Uterus (tissue), 4 donors: Measurements from ENCODE around the gene NPEPL1. TPM values are rescaled to one million over a fixed set of nuclear protein-coding genes. Genes with fewer than 3 reads are reported as not detected.

ENCODE experiments used
- DNase-seq, 2 donors: peaks; one replicate each; pipeline ENCODE4 v3.0.0-alpha.2; 2019 to 2020
- H3K27ac ChIP-seq, 2 donors: fragments of 200-600 bp; sonication (generic); 1 replicate in 1 of 2; 2 replicates in 1 of 2; pipeline ENCODE4 v1.5.1; 2016 to 2018
- H3K27me3 ChIP-seq, 2 donors: fragments of 200-600 bp; sonication (generic); one replicate each; pipeline ENCODE4 v1.5.1; 2018 to 2019; ENCODE audit warnings: control low read depth in 1 of 2
- H3K36me3 ChIP-seq, 2 donors: fragments of 200-600 bp; sonication (generic); one replicate each; pipeline ENCODE4 v1.5.1; 2019; ENCODE audit warnings: control low read depth in 1 of 2
- H3K4me1 ChIP-seq, 2 donors: fragments of 200-600 bp; sonication (generic); one replicate each; pipeline ENCODE4 v1.5.1; 2018 to 2019; ENCODE audit warnings: control low read depth in 1 of 2
- H3K4me3 ChIP-seq, 2 donors: fragments of 200-600 bp; sonication (generic); 1 replicate in 1 of 2; 2 replicates in 1 of 2; pipeline ENCODE4 v1.5.1; 2018 to 2019; ENCODE audit warnings: mild to moderate bottlenecking in 1 of 2
- H3K9me3 ChIP-seq, 2 donors: fragments of 200-600 bp; sonication (generic); one replicate each; pipeline ENCODE4 v1.5.1; 2019; ENCODE audit warnings: control low read depth in 1 of 2
- POLR2A ChIP-seq, 2 donors: fragments of 450-650 bp; IDR thresholded peaks; one replicate each; pipeline ENCODE4 v1.6.1; 2016; ENCODE audit warnings: antibody characterized with exemption in 2 of 2, mild to moderate bottlenecking in 1 of 2, moderate library complexity in 1 of 2
- intact Hi-C: fragments of 100-400 bp; cut with DNase I; formaldehyde crosslinking; loops from one replicate; pipeline ENCODE4 v1.15.1; 2023; ENCODE audit warnings: low total_unique reads
- total RNA-seq, 4 donors: library from RNA; depleted of rRNA in 3 of 4; stranded (reverse); fragments of >200 nt in 3 of 4; gene quantifications; one replicate each; pipeline versions ENCODE4 v1.1.0 to v1.2.4, GENCODE V29; 2014 to 2023
- TF ChIP-seq, protein P1 (sequence below), 4 experiments: fragments of 200-600 bp in 2 of 4; fragments of 450-650 bp in 2 of 4; sonication (generic) in 2 of 4; IDR thresholded peaks; one replicate each; pipeline ENCODE4 v1.5.1; 2016 to 2019; ENCODE audit warnings: antibody characterized with exemption in 4 of 4, mild to moderate bottlenecking in 2 of 4, moderate library complexity in 1 of 4
- donor health status: DM: yes; HTN: yes; CAD: no.

NPEPL1 gene
- total RNA-seq, 4 donors from 2014 or later: 14.1 to 35.2 (median 24.7) TPM

- Histone ChIP-seq H3K27me3 (no peaks in the 10 kb centered on the region), H3K36me3 (no peaks in the 10 kb centered on the region), H3K9me3 (no peaks in the 10 kb centered on the region), H3K4me1 (no peaks in the 10 kb centered on the region), H3K4me3 (no peak overlapping the region), H3K27ac (no peak overlapping the region)
- intact Hi-C loops: no loop called here
- TF ChIP-seq, protein P1, sequence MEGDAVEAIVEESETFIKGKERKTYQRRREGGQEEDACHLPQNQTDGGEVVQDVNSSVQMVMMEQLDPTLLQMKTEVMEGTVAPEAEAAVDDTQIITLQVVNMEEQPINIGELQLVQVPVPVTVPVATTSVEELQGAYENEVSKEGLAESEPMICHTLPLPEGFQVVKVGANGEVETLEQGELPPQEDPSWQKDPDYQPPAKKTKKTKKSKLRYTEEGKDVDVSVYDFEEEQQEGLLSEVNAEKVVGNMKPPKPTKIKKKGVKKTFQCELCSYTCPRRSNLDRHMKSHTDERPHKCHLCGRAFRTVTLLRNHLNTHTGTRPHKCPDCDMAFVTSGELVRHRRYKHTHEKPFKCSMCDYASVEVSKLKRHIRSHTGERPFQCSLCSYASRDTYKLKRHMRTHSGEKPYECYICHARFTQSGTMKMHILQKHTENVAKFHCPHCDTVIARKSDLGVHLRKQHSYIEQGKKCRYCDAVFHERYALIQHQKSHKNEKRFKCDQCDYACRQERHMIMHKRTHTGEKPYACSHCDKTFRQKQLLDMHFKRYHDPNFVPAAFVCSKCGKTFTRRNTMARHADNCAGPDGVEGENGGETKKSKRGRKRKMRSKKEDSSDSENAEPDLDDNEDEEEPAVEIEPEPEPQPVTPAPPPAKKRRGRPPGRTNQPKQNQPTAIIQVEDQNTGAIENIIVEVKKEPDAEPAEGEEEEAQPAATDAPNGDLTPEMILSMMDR (IDR thresholded peaks at IDR 0.05): no peak
- no peak for TF ChIP-seq POLR2A (IDR thresholded peaks at IDR 0.05)
- no peak for DNase-seq
These were observed 17.4 kb upstream of the NPEPL1 start for GRCh38 chr20:58675146-58675584.

DNA sequence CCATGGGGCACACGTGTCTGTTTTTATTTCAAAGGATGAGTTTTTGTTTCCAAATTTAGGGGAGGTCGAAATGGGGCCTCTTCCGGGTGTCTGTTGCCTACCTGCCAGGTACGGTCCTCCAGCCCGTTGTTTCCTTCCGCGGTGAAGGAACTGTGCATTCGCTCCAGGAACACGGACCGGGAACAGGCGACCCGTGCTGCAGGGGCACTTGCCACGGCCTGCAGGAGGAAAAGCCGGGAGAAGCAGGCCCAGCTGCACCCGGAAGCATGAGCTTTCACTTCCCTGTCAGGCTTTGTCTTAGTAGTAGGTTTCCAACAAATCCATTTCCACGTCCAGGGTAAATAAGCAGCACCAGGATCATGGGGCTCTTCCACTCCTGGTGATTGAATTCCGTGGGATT is 17.0 kb upstream of the NPEPL1 start:
- no peaks in the 10 kb centered on the region for H3K27me3 ChIP-seq
- DNase-seq: no peak
- no peak for TF ChIP-seq POLR2A (IDR thresholded peaks at IDR 0.05)
- TF ChIP-seq, protein P1 (IDR thresholded peaks at IDR 0.05): no peak
- no peaks in the 10 kb centered on the region for H3K36me3 ChIP-seq
- H3K9me3 ChIP-seq: no peaks in the 10 kb centered on the region
- H3K27ac ChIP-seq: no peak overlapping the region
- H3K4me3 ChIP-seq: no peak overlapping the region
- intact Hi-C loops: no loop called here
- H3K4me1 ChIP-seq: no peaks in the 10 kb centered on the region

DNA sequence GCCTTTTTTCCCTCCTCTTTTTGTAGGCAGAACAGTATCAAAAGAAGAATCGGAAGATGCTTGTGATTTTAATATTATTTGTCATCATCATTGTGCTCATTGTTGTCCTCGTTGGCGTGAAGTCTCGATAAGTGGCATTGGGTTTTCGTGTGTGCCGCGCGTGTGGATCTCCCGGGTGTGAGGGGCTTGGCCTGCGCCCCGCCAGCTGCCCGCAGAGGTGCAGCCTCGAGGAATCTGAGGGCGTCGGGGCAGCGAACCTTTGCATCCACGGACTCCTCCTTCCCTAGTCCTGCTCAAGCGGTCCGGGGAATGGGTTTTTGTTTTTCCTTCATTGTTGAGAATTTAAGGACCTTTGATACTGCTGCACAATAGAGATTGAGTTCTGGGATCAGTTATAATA is 16.4 kb upstream of the NPEPL1 start:
- no peak for DNase-seq
- Histone ChIP-seq H3K27ac (no peak overlapping the region), H3K27me3 (no peaks in the 10 kb centered on the region), H3K4me3 (no peak overlapping the region), H3K4me1 (no peaks in the 10 kb centered on the region), H3K36me3 (no peaks in the 10 kb centered on the region), H3K9me3 (no peaks in the 10 kb centered on the region)
- intact Hi-C loops: no loop called here
- no peak for TF ChIP-seq POLR2A (IDR thresholded peaks at IDR 0.05)
- TF ChIP-seq, protein P1 (IDR thresholded peaks at IDR 0.05): no peak

GRCh38 chr20:58677079-58677604 is 15.5 kb upstream of the NPEPL1 start:
- Histone ChIP-seq H3K36me3 (no peaks in the 10 kb centered on the region), H3K4me1 (no peaks in the 10 kb centered on the region), H3K27ac (no peak overlapping the region), H3K9me3 (no peaks in the 10 kb centered on the region), H3K27me3 (no peaks in the 10 kb centered on the region), H3K4me3 (no peak overlapping the region)
- TF ChIP-seq POLR2A (IDR thresholded peaks at IDR 0.05): no peak
- TF ChIP-seq, protein P1 (IDR thresholded peaks at IDR 0.05): no peak
- intact Hi-C loops: no loop called here
- no peak for DNase-seq

GRCh38 chr20:58677808-58678207 is 14.8 kb upstream of the NPEPL1 start:
- intact Hi-C loops: no loop called here
- Histone ChIP-seq H3K4me1 (no peaks in the 10 kb centered on the region), H3K36me3 (no peaks in the 10 kb centered on the region), H3K4me3 (no peak overlapping the region), H3K27ac (no peak overlapping the region), H3K27me3 (no peaks in the 10 kb centered on the region), H3K9me3 (no peaks in the 10 kb centered on the region)
- TF ChIP-seq, protein P1 (IDR thresholded peaks at IDR 0.05): no peak
- TF ChIP-seq POLR2A (IDR thresholded peaks at IDR 0.05): no peak
- no peak for DNase-seq
